WTC11 (cell line): ENCODE data around the gene NTPCR. TPM values are rescaled to one million over a fixed set of nuclear protein-coding genes. Genes with fewer than 3 reads are reported as not detected.

Experiments used
- ATAC-seq: fragments of 200-7000 bp; cut with Tn5 transposase; 2 replicates; pipeline ENCODE4 v1.10.0; 2021; ENCODE audit warnings: mild to moderate bottlenecking, moderate library complexity
- CTCF ChIA-PET: fragments of 300-600 bp; sonication (Branson Sonifier 250); formaldehyde crosslinking; loops from one replicate; lab custom pipeline; 2021; ENCODE audit warnings: antibody characterized with exemption; lab: Charles Lee
- POLR2A ChIA-PET: fragments of 350-600 bp; sonication (Branson Sonifier 250); formaldehyde crosslinking; loops from one replicate; lab custom pipeline; 2021; ENCODE audit warnings: antibody characterized with exemption; lab: Charles Lee
- DNase-seq: peaks from one replicate; pipeline ENCODE4 v3.0.0; 2021; ENCODE audit warnings: low spot score
- H3K27ac Mint-ChIP-seq: 2 replicates; pipeline ENCODE4 v1.8.0; 2021; ENCODE audit warnings: mixed read lengths
- H3K27me3 Mint-ChIP-seq: 2 replicates; pipeline ENCODE4 v1.8.0; 2021; ENCODE audit warnings: low read depth, mild to moderate bottlenecking, moderate library complexity, mixed read lengths
- H3K36me3 Mint-ChIP-seq: 2 replicates; pipeline ENCODE4 v1.8.0; 2021; ENCODE audit warnings: mixed read lengths
- H3K4me1 Mint-ChIP-seq: 2 replicates; pipeline ENCODE4 v1.8.0; 2022; ENCODE audit warnings: mixed read lengths
- H3K4me3 Mint-ChIP-seq: 2 replicates; pipeline ENCODE4 v1.8.0; 2021; ENCODE audit warnings: mild to moderate bottlenecking, moderate library complexity, mixed read lengths
- H3K9me3 Mint-ChIP-seq: 2 replicates; pipeline ENCODE4 v1.8.0; 2021; ENCODE audit warnings: mixed read lengths
- CREB1 ChIP-seq: sonication (generic); formaldehyde crosslinking; IDR thresholded peaks from 2 replicates; pipeline ENCODE4 v1.8.0; 2023; ENCODE audit warnings: mild to moderate bottlenecking, missing genetic modification reagents
- EMX1 ChIP-seq: fragments of 250-450 bp; sonication (Bioruptor Pico); IDR thresholded peaks from 2 replicates; pipeline ENCODE4 v1.8.0; 2021; ENCODE audit warnings: mild to moderate bottlenecking
- ESRRA ChIP-seq: sonication (generic); formaldehyde crosslinking; IDR thresholded peaks from 2 replicates; pipeline ENCODE4 v1.8.1; 2022; ENCODE audit warnings: mild to moderate bottlenecking, missing genetic modification reagents, borderline replicate concordance
- FOXP1 ChIP-seq: sonication (generic); formaldehyde crosslinking; IDR thresholded peaks from 2 replicates; pipeline ENCODE4 v1.8.0; 2022; ENCODE audit warnings: missing genetic modification reagents, mild to moderate bottlenecking, moderate library complexity, borderline replicate concordance
- IRF2 ChIP-seq: sonication (generic); formaldehyde crosslinking; IDR thresholded peaks from 2 replicates; pipeline ENCODE4 v1.8.0; 2022; ENCODE audit warnings: low read depth, missing genetic modification reagents, borderline replicate concordance
- JAZF1 ChIP-seq: fragments of 250-450 bp; sonication (Bioruptor Pico); IDR thresholded peaks from 2 replicates; pipeline ENCODE4 v1.9.0; 2021; ENCODE audit warnings: moderate library complexity, mild to moderate bottlenecking, inconsistent platforms
- NR3C1 ChIP-seq: sonication (generic); formaldehyde crosslinking; conservative IDR thresholded peaks from 2 replicates; pipeline ENCODE4 v1.8.1; 2023; ENCODE audit warnings: low read depth, mild to moderate bottlenecking, missing genetic modification reagents
- SMAD3 ChIP-seq: sonication (generic); formaldehyde crosslinking; IDR thresholded peaks from 2 replicates; pipeline ENCODE4 v1.8.0; 2022; ENCODE audit warnings: missing genetic modification reagents, mild to moderate bottlenecking, borderline replicate concordance
- TEAD4 ChIP-seq: sonication (generic); formaldehyde crosslinking; IDR thresholded peaks from 2 replicates; pipeline ENCODE4 v1.8.0; 2022; ENCODE audit warnings: mild to moderate bottlenecking, missing genetic modification reagents
- ZBTB21 ChIP-seq: sonication (generic); formaldehyde crosslinking; IDR thresholded peaks from 2 replicates; pipeline ENCODE4 v1.8.1; 2023; ENCODE audit warnings: mild to moderate bottlenecking, missing genetic modification reagents, borderline replicate concordance
- ZNF423 ChIP-seq: fragments of 250-450 bp; sonication (Bioruptor Pico); IDR thresholded peaks from 2 replicates; pipeline ENCODE4 v2.1.2; 2022; ENCODE audit warnings: mild to moderate bottlenecking, moderate library complexity
- ZNF671 ChIP-seq: fragments of 250-450 bp; sonication (Bioruptor Pico); IDR thresholded peaks from 2 replicates; pipeline ENCODE4 v1.8.0; 2021; ENCODE audit warnings: mild to moderate bottlenecking
- total RNA-seq: library from RNA; stranded (reverse); gene quantifications from 3 replicates; pipeline ENCODE4 v1.2.3, GENCODE V29; 2021
- TF ChIP-seq, protein P1 (sequence below): sonication (generic); formaldehyde crosslinking; IDR thresholded peaks from 2 replicates; pipeline ENCODE4 v1.8.1; 2022; ENCODE audit warnings: missing genetic modification reagents, borderline replicate concordance
- TF ChIP-seq, protein P2 (sequence below): sonication (generic); formaldehyde crosslinking; IDR thresholded peaks from 2 replicates; pipeline ENCODE4 v1.8.0; 2022; ENCODE audit warnings: mild to moderate bottlenecking, missing genetic modification reagents
- TF ChIP-seq, protein P3 (sequence below): sonication (generic); formaldehyde crosslinking; conservative IDR thresholded peaks from 2 replicates; pipeline ENCODE4 v1.8.1; 2023; ENCODE audit warnings: mild to moderate bottlenecking, low read depth, missing genetic modification reagents, moderate library complexity
- TF ChIP-seq, protein P4 (sequence below): sonication (generic); formaldehyde crosslinking; IDR thresholded peaks from 2 replicates; pipeline ENCODE4 v1.8.0; 2023; ENCODE audit warnings: missing genetic modification reagents, mild to moderate bottlenecking, borderline replicate concordance
- TF ChIP-seq, protein P5 (sequence below): fragments of 250-450 bp; sonication (Bioruptor Pico); IDR thresholded peaks from 2 replicates; pipeline ENCODE4 v1.9.0; 2021; ENCODE audit warnings: moderate library complexity, mild to moderate bottlenecking, inconsistent platforms, borderline replicate concordance

NTPCR gene
- total RNA-seq, 1 experiment from 2014 or later = 102 TPM

DNA sequence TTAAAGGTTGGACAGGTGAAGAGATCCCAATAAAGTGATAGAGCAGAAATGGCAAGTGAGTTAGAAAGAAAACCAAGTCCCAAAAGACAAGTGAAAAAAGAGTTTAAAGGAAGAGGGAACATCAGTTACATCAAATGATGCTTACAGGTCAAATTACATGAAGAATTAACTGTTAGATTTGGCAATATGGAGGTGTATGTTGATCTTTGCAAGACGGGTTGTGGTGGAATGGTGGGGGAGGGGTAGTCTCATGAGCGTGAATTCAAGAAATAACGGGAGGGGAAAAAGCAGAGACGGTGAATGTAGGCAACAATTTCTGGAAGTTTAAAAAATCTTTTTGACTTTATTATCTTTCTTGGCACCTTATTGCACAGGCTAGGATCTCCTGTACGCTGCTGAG lies 76.6 kb downstream of the NTPCR start:
- DNase-seq = no peak
- ATAC-seq = no peak
- Mint-ChIP-seq H3K4me1 (peaks cover 33% of the 10 kb centered on the region), H3K27me3 (no peaks in the 10 kb centered on the region), H3K9me3 (no peaks in the 10 kb centered on the region)
- TF ChIP-seq, protein P1, sequence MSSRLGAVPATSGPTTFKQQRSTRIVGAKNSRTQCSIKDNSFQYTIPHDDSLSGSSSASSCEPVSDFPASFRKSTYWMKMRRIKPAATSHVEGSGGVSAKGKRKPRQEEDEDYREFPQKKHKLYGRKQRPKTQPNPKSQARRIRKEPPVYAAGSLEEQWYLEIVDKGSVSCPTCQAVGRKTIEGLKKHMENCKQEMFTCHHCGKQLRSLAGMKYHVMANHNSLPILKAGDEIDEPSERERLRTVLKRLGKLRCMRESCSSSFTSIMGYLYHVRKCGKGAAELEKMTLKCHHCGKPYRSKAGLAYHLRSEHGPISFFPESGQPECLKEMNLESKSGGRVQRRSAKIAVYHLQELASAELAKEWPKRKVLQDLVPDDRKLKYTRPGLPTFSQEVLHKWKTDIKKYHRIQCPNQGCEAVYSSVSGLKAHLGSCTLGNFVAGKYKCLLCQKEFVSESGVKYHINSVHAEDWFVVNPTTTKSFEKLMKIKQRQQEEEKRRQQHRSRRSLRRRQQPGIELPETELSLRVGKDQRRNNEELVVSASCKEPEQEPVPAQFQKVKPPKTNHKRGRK (CRISPR knock-in tag) = no peak
- TF ChIP-seq FOXP1 (CRISPR knock-in tag) (no peak), ESRRA (CRISPR knock-in tag) (no peak), CREB1 (CRISPR knock-in tag) (no peak), ZNF423 (CRISPR knock-in tag) (no peak), ZNF671 (no peak), TEAD4 (no peak), NR3C1 (CRISPR knock-in tag) (no peak), IRF2 (no peak), JAZF1 (no peak), ZBTB21 (no peak), SMAD3 (CRISPR knock-in tag) (no peak)
- TF ChIP-seq, protein P2, sequence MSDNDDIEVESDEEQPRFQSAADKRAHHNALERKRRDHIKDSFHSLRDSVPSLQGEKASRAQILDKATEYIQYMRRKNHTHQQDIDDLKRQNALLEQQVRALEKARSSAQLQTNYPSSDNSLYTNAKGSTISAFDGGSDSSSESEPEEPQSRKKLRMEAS = no peak
- TF ChIP-seq, protein P3, sequence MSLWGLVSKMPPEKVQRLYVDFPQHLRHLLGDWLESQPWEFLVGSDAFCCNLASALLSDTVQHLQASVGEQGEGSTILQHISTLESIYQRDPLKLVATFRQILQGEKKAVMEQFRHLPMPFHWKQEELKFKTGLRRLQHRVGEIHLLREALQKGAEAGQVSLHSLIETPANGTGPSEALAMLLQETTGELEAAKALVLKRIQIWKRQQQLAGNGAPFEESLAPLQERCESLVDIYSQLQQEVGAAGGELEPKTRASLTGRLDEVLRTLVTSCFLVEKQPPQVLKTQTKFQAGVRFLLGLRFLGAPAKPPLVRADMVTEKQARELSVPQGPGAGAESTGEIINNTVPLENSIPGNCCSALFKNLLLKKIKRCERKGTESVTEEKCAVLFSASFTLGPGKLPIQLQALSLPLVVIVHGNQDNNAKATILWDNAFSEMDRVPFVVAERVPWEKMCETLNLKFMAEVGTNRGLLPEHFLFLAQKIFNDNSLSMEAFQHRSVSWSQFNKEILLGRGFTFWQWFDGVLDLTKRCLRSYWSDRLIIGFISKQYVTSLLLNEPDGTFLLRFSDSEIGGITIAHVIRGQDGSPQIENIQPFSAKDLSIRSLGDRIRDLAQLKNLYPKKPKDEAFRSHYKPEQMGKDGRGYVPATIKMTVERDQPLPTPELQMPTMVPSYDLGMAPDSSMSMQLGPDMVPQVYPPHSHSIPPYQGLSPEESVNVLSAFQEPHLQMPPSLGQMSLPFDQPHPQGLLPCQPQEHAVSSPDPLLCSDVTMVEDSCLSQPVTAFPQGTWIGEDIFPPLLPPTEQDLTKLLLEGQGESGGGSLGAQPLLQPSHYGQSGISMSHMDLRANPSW (CRISPR knock-in tag) = no peak
- TF ChIP-seq, protein P4, sequence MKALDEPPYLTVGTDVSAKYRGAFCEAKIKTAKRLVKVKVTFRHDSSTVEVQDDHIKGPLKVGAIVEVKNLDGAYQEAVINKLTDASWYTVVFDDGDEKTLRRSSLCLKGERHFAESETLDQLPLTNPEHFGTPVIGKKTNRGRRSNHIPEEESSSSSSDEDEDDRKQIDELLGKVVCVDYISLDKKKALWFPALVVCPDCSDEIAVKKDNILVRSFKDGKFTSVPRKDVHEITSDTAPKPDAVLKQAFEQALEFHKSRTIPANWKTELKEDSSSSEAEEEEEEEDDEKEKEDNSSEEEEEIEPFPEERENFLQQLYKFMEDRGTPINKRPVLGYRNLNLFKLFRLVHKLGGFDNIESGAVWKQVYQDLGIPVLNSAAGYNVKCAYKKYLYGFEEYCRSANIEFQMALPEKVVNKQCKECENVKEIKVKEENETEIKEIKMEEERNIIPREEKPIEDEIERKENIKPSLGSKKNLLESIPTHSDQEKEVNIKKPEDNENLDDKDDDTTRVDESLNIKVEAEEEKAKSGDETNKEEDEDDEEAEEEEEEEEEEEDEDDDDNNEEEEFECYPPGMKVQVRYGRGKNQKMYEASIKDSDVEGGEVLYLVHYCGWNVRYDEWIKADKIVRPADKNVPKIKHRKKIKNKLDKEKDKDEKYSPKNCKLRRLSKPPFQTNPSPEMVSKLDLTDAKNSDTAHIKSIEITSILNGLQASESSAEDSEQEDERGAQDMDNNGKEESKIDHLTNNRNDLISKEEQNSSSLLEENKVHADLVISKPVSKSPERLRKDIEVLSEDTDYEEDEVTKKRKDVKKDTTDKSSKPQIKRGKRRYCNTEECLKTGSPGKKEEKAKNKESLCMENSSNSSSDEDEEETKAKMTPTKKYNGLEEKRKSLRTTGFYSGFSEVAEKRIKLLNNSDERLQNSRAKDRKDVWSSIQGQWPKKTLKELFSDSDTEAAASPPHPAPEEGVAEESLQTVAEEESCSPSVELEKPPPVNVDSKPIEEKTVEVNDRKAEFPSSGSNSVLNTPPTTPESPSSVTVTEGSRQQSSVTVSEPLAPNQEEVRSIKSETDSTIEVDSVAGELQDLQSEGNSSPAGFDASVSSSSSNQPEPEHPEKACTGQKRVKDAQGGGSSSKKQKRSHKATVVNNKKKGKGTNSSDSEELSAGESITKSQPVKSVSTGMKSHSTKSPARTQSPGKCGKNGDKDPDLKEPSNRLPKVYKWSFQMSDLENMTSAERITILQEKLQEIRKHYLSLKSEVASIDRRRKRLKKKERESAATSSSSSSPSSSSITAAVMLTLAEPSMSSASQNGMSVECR (CRISPR knock-in tag) = no peak
- TF ChIP-seq, protein P5, sequence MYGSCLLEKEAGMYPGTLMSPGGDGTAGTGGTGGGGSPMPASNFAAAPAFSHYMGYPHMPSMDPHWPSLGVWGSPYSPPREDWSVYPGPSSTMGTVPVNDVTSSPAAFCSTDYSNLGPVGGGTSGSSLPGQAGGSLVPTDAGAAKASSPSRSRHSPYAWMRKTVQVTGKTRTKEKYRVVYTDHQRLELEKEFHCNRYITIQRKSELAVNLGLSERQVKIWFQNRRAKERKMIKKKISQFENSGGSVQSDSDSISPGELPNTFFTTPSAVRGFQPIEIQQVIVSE (CRISPR knock-in tag) = no peak
- TF ChIP-seq, all 79 proteins: peak for 0
- peaks cover 15% of the 10 kb centered on the region for H3K36me3 Mint-ChIP-seq
- CTCF ChIA-PET = no interaction called here
- no peak overlapping the region for H3K4me3 Mint-ChIP-seq
- H3K27ac Mint-ChIP-seq = no peak overlapping the region
- POLR2A ChIA-PET = no interaction called here

DNA sequence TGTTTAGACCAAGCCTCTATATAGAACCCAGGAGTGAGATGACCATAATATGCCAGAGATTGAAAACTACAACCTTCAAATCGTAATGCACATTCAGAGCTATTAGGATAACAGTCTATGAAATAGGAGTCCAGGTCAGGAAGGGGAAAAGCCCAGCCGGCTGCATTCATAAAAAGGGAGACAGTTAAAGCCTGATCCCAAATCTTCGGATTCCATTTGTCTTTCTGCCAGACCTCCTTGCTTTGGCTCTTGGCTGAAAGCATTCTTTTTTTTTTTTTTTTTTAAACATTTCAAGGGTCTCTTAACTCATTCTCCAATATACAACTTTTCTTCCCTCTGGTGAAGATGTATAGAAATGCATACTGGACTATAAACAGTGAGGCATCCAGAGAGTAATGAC lies 81.1 kb downstream of the NTPCR start:
- Mint-ChIP-seq H3K27ac (no peak overlapping the region), H3K36me3 (peaks cover 14% of the 10 kb centered on the region; the same call in 1 of the 2 replicates), H3K4me1 (peaks cover 17% of the 10 kb centered on the region), H3K27me3 (no peaks in the 10 kb centered on the region), H3K9me3 (no peaks in the 10 kb centered on the region), H3K4me3 (no peak overlapping the region)
- DNase-seq = no peak
- POLR2A ChIA-PET = no interaction called here
- TF ChIP-seq EMX1 (CRISPR knock-in tag) = no peak
- no peak for ATAC-seq
- CTCF ChIA-PET = no interaction called here
